DMS53 treated with DMSO at 0.1 percent for 48 hours (cell line): ENCODE data around the gene GREB1.

Source experiments
- DNase-seq: peaks from one replicate; lab custom pipeline; 2025; ENCODE audit not compliant: unreplicated experiment; lab: John Stamatoyannopoulos, UW

Gene GREB1

GRCh38 chr2:11559066-11559785 is 25.4 kb downstream of the GREB1 start:
- DNase-seq, result no peak

DNA sequence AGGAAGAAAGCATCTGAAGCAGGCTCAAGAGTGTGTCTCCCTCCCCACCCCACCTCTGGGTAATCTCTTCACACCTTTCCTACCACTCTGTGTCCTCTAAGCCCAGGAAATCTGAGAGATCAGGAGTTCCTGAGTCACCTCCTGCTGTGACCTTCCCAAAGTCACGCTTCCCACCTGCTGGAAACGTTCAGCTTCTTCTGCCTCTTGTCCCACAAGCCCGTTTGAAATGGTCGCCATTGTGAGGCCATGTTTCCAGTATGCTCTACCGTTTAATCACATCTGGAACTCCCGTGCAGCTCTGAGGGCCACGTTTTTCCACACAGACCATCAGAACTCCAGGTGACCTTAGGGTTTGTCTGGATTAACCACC is 25.9 kb downstream of the GREB1 start:
- DNase-seq, result no peak

DNA sequence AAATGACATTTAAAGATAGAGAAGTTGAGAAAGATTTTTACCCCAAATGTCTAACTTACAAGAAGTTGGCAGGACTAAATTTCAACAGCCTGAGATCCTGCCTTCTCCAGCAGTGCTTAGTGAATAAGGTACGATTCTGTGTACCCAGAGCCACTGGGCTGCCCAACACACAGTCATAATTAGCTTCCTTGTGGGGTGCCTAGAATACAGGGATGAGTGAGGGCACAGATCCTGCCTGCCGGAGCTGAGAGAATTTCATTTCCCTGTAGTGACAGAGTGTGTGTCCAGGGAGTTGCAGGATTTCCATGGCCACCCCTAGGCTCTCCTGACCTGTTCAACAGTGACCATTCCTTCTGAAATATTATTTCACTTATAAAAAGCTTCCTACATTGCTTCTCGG is 27.0 kb downstream of the GREB1 start:
- no peak for DNase-seq

DNA sequence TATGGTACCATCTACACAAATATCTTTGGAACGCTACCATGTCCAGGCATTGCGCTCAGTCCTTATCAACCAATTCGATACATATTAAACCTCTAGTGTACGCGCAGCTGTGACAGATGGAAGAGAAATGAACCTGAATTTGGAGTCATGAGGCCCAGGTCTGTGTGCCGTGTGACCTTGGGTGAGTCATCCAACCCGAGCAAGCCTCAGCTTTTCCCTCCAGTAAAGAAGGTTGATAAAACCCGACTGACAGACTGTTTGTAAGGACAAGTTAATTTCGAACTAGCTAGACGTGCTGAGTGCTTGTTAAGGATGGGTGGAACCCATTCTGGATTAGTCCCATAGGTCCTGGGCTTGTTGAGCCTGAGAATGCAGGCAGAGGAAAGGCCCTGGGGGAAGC is 28.2 kb downstream of the GREB1 start:
- DNase-seq, result no peak

- no peak for DNase-seq
These were observed 28.6 kb downstream of the GREB1 start for GRCh38 chr2:11562476-11562875.

DNA sequence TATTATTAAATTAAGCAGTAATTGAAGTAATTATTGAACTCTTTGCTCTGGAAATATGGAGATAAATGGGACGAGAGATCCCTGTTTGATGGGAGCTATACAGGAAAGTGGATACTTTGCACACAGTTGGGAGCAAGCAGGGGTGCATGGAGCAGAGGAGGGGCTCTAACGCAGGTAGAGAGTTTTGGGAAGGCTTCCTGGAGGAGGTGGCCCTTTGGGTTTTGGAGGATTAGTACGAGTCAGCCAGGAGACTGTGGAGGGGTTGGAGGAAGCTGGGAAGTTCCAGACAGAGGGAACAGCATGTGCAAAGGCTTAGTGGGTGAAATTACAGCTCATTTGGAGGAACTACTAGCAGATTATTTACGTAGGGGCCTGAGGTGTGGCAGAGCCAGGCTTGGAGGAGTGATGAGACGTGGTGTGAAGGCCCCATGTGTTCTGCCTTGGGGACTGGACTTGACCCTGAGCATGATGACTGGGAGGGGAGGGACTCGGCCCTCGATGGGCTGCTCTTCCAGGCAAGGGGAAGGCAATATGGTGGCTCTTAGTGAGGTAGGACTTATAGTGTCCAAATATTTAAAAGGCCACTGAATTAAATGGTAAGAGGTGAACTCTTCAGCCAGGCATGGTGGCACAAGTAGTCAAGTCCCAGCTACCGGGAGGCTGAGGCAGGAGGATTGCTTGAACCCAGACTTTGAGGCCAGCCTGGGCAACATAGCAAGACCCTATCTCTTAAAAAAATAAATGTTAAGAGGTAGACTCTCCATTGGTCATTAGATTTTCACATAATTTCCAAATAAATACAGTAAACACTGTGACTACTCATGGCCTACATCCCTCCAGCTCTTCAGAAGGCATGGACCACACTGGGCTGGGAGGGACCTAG is 30.2 kb downstream of the GREB1 start:
- no peak for DNase-seq

DNA sequence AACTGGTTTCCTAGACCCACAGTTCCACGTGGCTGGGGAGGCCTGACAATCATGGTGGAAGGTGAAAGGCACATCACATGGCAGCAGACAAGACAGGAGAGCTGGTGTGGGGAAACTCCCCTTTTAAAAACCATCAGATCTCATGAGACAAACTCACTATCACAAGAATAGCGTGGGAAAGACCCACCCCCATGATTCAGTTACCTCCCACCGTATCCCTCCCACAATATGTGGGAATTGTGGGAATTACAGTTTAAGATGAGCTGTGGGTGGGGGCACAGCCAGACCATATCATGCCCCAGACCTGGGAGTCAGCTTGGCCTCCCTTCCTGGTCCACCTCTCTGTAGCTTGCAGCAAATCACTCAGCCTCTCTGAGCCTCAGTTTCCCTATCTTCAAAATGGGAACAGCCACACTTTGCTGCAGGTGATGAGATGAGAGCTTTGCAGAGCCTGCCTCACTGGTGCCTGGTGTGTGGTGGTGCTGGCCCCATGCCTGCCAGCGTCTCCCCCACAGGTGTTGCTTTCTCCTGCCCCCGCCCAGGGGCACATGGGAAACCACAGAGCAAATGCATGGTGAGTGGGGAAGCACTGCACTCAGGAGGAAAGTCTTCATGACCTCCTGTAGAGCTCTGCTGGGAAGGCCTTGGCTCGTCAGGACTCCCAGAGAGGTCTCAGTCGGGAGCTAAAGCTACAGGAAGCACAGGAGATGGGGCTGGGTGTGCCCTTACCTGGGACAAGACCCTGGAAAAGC is 31.1 kb downstream of the GREB1 start:
- DNase-seq, result no peak

DNA sequence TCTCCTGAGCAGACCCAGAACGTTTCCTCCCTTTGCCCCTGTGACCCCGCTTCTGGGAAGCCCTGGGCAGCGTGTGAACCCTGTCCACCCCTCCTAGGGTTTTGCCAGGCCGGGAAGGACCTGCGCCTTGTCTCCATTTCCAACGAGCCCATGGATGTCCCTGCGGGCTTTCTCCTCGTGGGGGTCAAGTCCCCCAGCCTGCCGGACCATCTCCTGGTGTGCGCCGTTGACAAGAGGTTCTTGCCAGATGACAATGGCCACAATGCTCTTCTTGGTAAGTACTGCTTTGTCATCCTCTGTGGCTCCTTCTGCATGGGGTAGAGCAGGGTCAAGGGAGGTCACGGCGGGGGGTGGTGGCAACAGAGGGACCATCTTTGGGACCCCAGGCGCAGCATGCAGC is 32.5 kb downstream of the GREB1 start:
- DNase-seq, result no peak

- DNase-seq, result no peak
These were observed 33.8 kb downstream of the GREB1 start for GRCh38 chr2:11567631-11568031.

DNA sequence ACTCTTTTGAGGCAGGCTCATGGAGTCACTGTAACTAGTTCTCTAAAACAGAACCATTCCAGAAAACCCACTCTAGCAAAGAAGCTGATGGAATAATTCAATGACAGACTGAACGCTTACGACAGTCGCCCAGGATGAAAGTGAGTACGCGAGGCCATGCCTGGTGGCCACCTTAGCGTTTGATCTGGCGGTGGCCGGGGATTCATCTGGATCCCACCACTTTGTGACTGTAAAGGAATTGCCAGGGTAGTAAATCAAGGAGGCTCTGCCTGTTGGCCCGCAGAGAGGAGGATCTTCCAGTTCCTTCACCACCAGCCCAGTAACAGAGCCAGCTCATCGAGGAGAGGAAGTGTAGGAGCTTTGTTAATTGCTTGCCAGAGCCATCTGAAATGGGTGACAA is 34.6 kb downstream of the GREB1 start:
- no peak for DNase-seq

- no peak for DNase-seq
These were observed 35.8 kb downstream of the GREB1 start for GRCh38 chr2:11569636-11570035.

DNA sequence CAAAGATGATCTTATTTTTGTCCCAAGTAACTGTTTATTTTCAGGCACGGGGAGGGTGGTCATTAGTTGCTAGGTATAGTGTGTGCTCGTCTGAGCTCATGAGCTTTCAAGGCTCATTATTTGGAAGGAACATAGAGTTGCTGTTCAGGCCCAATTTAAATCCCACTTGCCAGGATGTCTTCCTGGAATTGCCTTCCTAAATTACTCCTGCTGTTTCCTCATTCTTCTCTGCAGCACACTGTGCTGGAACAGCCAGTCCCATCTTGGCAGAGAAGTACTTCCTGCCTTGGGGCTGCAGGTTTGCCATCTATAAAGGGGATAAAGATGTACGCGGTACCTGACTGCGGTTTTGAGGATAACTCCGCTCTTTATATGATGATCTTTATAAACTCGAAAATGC is 37.3 kb downstream of the GREB1 start:
- no peak for DNase-seq

DNA sequence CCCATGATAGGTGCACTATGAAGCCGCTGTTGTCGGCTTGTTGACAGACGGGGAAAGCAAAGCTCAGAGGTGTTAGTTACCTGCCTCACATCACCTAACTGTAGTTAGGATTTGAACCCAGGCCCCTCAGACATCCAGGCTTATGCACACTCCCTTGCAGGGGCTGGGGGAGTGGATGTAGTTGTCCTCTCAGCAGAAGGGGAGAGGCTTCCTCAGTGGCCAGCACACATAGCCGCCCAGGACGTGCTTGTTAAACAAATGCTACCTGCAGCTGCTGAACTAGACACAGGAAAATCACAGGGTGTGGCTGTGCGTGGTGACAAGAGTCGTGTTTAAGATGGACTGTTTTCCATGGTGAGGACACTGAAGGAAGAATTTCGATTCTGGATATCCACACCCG is 39.2 kb downstream of the GREB1 start:
- no peak for DNase-seq

DNA sequence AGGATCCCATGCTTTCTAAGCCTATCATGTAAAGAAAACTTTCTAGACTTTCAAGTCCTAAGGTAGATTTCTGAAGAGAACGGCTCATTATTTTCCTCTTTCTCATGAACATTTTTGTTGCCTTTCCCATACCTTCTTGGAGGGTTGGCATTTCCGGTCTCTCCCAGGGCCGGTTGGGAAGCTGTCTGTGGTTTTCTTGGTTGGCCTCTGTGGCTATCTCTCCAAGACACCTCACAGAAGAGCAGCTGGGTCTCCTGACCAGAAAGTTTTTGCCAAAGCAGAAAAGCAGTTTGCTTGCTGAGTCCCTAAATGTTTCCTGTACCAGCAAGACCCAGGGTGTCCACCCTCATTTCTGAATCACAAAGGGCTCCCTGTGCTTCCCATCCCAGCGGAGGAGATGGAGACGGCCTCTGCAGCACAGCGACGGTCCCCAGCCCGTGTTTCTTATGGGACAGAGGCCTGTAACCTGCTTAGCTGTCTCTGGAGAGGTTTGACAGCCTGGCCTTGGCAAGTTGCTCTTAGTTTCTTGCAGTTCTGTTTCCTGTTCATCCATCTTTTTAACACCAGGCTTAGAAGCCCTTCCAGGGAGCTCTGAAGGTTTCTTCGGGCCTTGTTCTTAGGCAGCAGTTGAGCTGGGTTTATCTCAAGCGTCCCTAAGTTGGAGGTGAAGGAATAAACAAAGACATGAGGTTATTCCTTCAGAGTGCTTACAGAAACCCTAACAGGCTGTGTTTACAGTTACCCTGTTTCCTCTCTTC is 39.8 kb downstream of the GREB1 start:
- no peak for DNase-seq

DNA sequence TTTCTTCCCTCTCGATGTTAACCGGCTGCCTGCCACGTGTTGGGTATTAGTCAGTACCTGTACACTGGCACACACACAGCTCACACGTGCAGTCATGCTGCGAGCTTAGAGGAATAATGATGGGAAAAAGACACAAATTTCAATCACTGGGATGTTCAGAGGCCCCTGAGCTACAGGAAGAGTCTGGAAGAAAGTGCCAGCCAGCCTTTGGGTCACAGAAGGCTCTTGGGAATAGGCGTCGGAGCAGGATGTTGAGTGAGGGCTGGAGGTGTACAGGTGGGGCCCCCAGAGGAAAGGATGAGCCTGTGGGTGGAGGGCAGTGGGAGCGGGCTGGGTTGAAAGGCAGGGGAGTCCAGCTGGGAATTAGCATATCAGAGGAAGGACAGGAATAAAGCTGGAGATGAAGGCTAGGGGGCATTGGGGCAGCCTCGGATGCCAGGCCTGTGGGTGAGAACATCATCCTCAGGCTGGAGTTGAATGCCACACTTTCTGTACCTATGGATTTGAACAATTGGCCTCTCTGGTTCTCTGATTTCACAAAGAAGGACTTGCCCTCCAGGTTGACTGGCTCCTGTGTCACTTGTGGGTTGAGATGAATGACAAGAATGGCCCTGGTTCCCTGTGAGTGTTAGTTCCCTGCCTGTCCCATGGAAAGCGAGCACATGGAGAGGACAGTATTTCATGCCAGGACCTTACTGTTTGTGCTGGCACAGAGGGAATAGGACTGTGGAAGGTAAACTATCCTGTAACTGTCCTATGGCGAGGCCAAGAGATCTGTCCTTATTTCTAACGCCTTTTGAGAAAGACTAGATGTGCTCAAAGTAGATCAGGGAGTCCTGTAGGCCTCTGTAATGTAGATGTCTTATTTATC is 40.6 kb downstream of the GREB1 start:
- DNase-seq, result no peak

- DNase-seq, result no peak
These were observed 42.6 kb downstream of the GREB1 start for GRCh38 chr2:11576398-11576797.

DNA sequence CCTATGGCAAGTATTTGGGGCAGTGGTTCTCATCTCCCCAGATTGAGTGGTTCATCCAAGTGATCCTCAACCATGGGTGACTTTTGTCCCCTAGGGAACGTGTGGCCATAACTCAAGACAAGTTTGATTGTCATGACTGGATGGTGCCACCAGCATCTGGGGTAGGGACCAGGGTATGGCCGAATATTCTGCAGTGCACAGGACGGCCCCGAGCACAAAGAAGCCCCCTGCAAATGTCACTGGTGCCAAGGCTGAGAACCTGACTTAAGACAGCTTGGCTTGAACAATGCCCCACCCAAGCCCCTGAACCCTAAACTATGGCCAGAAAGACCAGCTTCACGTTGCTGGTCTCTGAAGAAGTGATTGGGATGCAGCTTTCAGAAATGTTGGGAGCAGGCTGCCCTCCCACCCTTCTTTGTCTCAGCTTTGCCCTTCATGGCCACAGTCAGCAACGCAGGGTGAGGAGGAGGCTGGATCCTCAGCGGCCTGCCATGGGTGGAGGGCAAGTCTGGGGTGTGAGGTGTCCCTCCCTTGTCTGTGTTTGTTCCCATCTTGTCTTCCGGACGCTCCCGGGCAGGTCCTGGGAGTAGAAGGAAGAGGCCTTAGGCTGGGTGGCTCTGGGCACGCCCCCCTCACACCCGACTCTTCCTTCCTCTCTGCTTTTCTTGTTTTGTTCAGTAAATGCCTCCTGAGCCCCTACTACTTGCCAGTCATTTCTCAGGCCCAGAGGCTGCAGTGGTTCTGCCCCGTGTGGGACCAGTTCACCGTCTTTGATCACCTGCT is 43.4 kb downstream of the GREB1 start:
- DNase-seq, result no peak

DNA sequence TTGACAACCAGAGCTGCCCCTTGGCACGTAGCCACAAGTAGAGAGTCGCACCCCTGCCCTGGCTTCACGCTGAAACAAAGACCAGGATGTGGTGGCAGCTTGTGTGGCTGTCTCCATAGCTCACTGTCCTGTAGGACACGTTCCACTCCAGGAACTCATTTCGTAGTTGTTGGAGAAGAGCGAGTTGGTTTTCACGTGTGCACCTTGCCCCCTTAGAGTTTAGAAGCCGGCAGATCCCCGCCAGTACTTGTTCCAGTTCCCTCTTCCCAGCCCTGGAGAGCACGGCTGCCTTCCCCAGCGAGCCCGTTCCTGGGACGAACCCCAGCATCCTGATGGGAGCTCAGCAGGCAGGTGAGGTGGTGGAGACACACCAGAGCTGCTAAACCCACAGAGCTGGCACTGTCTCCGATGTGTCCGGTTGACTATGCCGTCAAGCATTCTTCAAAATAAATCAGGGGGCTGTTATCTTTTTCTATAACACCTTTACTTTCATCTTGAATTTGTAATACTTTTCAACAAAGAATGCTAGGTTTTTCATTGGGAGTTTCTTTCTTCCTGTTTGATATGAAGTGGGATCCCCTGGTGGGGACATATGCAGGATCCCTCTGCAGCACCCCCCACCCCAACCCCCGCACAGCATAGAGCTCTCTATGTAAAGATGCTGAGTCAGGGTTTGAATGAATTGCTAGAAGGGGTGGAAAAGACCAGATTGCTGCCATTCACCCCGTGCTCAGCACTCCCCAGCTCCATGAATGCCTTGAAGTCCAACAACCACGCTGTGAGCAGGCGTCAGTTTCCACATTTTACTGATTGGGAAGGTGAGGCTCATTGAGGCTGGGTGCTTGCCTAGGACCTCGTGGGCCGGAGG is 44.5 kb downstream of the GREB1 start:
- DNase-seq, result no peak
